ENCODE measurements around the gene SERINC2.

Gene SERINC2

DNA sequence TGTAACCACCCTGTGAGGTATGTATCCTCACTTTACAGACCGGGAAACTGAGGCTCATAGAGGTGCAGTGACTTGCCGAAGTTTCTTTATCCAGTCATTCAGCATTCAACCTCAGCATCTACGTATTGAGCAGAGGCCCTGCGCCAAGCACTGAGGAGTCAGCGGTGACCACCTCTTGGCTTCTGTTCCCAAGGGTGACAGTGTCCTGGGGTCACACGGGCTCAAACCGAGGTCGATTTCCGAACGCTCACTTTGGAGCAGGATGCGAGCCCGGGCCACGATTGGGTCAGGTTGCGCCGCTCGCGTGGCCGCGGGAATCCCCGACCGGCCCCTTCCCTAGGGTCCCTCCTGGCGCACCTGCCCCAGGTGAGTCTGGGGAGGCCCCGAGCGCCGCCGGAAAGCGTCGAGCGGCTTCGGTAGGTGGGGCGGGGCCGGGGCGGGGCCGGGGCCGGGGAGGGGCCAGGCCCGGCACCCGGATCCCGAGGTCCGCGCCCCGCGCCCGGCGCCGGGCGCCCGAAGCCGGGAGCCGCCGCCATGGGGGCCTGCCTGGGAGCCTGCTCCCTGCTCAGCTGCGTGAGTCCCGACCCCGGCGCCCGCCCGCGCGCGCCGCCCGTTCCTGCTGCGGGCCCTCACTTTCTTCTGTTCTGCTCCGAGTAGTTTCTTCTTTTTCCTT is at the start of gene SERINC2:
SERINC2 (plus strand) TSS at position 482 of the 673 bp plus-strand sequence; CDS start at position 535, 53 bp downstream.
- no peak for DNase-seq

DNA sequence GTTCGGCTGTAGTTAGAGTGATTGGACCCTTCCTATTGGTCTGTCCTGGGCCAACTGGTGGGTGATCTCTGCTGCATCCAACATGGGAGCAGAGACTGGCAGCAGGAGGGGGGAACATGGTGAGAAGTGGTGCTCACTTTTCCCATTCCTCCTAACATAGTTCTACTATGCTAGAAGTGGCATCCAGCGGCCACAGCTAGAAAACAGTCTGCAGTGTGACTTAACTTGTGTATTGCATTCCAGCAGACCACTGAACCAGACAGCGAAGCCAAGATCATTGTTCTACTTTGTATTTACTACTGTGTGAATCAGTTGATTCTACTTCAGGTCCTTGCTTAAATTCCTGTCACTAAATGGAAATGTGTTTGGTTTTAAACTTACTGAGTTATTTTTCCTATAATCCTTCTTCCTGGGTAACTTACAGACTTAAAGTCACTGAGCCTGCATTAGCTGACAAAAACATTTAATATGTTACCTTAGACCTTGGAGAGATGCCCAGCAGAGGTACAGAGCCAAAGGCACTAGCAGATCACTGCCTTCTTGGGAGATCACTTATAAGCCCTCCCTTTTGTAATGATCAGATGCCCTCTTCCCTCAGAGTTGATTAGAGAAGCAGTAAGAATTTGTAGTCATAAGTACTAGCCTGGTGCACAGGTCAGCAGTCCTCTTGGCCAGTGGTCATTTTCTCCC is 48.3 kb upstream of the SERINC2 start:
- no peak for DNase-seq

DNA sequence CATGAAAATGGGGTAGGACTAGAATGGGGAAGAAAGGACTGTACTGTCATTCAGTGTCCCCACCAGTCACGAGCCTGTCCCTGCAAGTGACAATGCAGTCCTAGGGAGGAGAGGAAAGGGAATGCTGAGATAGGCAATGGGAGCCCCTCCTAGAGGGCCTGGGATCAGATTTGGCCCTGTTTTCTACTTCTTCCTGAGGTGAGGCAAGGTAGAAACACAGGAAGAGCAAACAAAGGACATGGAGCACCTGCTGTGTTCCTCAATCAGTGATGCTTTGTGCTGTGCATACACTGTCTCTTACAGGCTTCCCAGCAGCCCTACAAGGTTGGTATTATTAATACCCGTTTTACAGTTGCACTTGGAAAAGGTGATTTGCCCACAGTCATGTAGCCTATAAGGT is 46.2 kb upstream of the SERINC2 start:
- DNase-seq = no peak

DNA sequence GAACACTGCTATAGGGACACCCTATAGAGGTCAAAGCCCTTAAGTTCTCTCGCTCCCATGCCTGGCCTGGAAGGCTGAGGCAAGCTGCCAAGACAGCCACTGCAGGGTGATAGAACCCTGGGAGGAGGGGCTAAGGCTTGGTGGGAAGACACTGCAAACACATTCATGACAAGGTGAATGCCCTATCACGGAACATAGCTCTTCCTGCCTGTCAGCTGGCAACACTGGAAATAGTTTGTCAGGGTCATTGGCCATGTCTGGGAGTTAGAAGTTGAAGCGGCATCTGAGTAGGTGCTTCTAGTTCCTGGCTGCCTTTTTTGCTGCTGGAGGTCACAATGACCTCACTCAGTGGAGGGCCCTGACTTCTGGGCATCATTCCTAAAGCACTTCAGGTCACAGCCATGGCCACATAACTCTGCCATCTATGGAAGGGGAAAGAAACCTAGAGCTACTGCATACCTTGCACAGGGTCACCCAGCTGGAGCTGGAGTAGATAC is 44.4 kb upstream of the SERINC2 start:
- no peak for DNase-seq

DNA sequence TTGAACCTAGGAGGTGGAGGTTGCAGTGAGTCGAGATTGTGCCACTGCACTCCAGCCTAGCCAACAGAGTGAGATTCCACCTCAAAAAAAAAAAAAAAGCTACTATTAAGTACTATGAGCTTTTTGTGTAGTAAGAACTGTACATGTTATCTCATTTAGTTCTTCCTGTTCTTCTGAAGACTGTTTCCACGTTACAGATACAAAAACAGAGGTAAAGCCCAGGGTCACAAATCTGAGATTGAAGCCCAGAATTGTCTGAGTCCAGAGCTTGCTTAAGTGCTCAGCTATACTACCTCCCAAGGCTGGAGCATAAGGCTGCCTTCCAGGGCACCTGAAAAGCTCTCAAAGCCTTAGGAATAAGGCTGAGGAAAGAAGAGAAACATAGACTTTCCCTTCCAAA is 43.0 kb upstream of the SERINC2 start:
- DNase-seq = no peak

DNA sequence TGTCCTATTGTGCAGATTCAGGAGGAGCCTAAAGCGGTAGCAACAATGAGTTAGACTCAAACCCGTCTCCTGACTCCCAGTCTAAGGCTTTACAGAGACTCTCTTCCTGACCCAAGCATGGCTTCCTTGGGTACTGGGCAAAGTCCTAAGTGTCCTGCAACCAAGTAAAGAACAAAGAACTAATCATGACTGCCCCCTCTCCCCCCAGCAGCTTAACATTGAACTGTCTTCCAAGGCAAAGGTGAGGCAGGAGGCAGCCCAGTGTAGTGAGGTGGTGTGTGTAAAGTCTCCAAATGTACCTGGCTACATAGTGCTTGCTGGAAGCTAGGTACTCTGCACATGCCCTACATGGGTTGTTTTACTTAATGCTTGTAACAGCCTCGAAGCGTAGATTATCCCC is 42.4 kb upstream of the SERINC2 start:
- DNase-seq = no peak

DNA sequence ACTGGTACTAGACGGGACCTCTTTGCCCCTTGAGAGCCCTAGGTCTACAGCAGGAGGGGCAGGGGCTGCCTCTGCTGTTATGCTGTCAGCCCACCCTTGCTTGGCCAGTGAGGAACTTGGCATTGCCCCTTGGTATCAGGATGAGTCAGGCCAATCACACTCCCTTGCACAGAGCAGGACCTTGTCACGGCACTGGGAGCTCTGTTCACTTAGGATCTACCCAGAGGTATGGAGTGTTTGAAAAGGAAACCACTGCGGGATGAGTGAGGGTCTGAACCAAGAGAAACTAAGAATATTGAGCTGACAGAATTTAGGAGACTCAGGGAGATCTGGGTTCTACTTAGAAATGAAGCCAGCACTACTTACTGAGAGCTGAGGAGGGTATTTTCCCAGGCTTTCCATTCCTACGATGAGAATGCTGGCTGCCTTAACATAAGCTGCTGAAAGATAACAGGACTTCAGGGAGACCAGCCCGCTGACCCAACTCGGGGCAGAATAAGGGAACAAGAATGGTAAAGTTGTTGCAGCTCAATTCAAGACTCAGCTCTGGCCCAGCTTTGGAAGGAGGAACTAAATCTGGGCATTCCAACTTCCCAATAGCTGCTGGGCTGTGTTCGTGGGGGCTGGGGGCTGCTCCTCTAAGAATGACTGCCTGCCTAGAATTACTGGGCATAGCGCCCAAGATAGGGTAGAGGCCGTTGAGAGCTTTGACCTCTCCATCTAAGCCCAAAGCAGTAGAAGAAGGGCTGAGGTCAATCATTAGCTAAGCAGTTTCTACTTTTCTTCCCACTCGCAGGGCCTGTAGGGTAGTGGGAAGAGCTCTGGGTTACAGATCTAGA is 41.7 kb upstream of the SERINC2 start:
- no peak for DNase-seq

DNA sequence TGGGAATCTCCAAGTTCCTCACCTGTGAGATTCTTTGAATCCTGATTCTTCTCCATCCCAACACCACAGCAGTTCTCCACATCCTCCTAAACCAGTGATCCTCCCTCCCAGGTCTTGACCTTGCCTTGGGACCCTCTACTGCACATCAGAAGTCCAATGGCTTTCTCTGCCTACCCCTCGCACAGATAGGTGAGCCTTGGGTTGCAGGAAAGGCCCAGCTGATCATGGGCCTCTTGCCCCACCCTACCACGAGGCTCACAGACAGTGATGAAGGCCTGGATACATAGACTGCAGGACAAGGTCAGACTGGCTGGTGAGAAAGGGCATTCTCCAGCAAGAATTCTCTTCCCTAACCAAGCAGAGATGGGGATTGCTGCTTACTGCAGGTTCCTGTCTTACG is 41.0 kb upstream of the SERINC2 start:
- no peak for DNase-seq

DNA sequence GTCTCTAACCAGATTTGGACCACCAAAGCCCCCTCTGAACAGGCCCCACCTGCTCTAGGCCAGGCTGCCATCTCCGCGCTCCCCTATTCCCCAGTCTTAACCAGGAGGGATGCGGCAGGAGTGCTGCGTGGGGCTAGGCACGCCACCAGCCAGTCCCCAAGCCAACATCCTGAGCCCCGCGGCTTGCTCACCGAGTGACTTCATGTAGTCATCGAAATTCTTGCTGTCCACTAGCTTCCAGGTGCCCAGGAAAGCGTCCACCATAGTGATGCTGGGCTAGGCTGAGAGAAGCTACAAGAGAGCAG is 40.3 kb upstream of the SERINC2 start:
- no peak for DNase-seq

DNA sequence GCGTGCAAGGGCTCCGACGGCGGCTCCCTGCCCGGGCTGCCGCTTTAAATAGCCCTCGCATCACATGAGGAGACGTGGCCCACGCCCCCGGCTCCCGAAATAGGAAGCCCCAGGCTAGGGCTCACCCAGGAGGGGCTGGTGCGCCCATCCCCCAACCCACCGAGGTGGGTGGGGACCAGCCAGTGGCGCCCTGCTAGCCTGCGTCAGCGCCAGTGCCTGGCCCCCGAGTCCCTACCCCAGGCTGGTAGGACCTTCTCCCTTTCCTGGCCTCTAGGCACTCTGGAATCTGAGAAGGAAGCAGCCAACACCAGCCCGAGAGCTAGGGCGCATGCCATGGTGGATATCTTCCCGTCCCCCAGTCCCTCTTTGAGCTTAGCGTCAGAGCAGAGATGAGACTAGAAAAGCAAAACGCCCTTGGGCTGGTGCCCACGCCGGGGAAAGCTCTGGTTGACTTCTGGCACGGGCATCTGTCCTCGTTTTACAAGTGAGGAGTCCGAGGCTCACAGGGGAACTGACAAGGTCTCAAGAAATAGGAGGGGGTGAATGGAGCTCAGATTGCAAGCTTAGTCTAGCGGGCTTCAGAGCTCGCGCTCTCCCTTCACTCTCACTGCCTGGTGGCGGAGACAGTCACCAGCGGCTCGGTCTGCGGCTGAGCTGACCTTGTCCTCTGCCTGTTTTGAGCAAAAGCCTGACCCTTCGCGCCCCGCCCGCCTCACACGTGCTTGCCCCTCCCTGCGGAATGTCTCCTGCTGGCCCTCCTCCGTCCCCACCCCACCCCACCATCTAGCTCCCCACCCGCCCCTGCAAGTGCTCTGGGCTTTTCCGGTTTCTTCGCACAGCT is 39.7 kb upstream of the SERINC2 start, which contains the start of gene FABP3:
FABP3 (minus strand) TSS at position 21 of the 841 bp plus-strand sequence. CDS start 62 bp downstream, outside the sequence.
- DNase-seq = no peak

DNA sequence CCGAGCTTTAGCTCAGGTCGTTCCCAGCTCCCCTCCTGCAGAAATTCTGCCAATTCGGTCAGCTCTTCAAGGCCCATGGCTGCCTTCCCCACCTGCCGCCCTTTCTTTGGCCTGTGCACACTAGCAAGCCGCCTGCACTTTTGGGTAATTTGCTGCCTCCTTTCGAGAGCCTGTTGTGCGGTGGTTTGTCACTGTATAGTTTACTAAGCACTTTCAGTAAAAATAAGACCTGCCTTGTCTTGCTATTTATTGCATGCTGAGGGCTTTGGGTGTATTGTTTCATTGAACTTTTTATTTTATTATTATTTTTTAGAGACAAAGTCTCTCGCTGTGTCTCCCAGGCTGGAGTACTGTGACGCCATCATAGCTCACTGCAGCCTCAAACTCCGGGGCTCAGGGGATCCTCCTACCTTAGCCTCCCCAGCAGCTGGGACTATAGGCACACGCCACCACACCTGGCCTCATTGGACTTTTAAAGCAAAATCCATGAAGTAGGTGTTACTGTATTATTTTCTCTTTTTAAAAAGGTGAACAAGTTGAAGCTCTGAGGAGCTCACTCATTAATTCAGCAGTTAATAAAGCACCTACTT is 39.0 kb upstream of the SERINC2 start:
- DNase-seq = no peak

DNA sequence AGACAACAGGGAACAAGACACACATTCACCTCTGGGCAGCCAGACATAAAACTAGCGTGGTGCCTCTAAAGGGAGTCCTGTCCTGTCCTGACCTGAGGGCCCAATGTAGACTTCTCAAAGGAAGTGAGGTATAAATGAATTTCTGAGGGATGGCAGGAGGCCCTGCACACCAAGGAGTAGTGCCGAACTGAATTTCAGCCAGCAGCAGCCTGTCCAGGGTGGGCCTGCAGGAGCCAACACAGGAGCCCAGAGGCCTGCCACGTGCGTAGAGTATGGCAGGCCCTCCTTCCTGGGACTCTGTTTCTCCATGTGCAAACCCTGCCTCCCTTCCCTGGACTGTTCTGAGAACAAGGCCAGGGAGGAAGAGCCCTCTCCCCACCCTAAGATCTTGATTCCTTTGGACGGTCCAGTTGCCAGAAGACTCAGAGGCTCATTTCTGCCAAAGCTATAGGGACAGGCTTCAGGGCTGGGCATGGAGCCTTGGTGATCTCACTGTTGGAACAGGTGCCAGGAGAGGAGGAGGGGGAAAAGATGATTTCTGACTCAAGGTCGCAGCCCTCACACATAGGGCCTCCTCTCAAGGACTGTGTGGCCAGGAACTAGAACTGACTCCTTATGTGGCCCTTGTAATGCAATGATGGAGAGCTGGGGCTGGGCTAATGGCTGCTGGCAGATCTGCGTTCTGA is 38.4 kb upstream of the SERINC2 start:
- DNase-seq = no peak

DNA sequence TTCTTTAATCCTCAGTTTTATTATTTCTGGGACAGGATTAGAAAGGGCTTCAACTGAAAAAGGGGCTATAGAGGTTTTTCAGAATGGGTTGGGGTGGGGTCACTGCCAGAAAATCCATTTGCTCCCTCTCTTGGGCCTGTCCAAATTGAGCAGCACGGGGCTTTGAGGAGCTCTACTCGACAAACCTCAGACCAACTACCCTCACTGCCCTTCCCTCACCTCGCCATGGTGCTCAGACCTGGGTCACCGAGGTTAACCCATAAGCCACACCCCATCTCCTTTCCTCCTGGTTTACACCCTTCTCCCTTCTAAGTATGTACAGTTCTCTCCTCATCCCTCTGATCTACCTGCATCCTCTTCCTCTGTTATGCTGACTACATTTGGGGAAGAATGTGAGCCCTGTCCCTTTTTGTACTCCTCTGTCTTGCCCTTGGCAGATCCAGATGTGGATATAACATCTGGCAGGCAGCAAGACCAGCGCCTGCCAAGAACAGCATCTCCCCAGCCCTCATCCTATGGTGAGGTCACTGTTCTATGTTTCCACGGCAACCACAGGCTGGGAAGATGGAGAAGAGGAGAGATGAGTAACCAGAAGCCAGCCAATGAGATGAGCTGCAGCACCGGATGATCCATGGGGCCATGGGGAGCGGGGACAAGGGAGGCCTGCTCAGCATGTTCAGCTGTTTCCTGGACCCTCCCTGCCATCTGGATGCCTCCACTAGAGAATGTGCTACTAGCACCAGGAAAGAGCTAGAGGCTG is 36.5 kb upstream of the SERINC2 start:
- DNase-seq = no peak

DNA sequence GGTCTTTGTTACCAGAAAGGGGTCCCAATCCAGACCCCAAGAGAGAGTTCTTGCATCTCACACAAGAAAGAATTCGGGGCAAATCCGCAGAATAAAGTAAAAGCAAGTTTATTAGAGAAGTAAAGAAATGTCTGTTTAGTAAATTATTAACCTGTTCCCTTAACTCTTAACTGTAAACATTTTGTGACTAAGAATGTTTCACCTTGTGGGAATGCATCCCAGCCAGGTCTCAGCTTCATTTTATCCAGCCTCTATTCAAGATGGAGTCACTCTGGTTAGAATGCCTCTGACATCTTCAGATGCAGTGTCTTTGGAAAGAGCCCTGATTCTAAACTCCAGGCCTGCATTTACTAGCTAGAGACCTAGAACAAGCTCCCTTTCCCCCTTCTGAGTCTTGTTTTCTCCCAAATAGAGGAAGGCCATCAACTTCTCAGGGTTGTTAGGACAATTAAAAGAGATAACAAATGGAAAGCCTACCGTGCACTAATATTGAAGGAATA is 35.6 kb upstream of the SERINC2 start:
- DNase-seq = no peak

DNA sequence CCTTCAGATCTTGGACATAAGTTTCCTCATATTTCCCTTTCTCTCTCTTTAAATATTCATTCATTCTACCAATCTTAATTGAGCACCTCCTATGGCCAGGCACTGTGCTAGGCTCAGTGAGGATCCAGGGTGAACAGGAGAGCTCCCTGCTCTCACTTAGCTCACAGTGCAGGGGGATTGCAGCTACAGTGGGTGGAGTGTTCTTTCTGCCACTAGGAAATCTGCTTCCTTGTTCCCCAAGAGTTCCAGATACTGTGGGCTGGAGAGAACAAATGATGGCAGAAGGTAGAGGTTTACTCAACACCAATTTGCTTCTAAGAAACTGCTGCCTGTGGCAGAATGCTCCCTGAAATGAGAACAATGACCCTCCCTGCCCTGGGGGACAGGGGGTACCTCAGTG is 35.0 kb upstream of the SERINC2 start:
- DNase-seq = no peak

DNA sequence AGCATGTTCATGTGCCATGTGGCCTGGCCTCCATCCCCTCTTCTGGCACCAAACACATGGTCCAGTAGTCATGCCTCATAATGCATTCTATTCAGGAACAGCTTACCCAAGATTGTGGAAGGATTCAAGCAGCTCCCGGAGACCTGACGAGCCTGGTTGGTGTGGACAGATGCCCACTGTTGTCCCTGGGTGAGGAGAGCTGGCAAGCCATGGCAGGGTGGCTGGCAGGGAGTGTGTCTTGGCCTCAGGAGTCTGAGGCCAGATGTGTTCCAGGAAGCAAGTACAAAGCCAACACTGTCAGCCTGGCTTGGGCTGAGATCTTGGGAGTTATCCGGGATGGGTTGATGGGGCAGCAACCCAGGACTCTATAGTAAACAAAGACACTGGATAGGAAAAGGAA is 32.8 kb upstream of the SERINC2 start:
- no peak for DNase-seq

DNA sequence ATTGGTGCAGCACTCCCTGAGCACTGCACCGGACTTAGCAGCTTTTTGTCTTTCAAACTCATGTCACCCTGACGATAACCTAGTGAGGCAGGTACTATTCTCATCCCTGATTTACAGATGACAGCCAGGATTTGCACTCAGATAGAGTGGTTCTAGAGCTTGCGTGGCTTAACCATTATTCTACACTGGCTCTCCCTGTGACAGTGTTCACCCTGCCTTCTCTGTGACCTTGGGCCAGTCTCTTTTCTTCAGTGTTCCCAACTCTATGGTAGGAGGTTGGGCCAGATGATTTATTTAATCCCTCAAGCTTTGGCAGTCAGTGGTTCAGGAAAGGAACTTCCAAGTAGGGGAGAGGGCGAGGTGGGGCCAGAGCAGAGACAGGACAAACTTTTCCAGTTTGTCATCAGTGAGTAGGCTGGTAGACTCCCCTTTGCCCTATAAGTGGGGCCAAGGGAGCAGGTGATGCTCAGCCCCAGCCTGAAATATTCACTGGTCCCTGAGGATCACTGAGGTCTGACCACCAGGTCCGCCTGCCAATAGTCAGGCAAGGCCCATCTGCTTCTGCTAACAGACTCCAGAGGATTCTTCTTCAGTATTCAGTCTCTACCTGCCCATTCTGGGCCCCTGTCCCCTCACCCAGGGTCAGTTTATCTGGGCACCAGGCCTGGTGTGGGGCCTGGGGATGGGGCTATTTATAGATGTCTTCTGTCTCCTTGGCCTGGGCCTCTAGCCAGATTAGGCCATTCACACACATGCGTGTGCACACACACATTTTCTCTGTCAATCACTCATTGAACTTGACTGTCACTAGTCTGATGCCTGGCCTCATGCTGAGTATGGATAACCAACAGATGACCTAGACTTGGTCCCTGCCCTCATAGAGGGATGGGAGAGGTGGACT is 31.4 kb upstream of the SERINC2 start:
- DNase-seq = no peak

DNA sequence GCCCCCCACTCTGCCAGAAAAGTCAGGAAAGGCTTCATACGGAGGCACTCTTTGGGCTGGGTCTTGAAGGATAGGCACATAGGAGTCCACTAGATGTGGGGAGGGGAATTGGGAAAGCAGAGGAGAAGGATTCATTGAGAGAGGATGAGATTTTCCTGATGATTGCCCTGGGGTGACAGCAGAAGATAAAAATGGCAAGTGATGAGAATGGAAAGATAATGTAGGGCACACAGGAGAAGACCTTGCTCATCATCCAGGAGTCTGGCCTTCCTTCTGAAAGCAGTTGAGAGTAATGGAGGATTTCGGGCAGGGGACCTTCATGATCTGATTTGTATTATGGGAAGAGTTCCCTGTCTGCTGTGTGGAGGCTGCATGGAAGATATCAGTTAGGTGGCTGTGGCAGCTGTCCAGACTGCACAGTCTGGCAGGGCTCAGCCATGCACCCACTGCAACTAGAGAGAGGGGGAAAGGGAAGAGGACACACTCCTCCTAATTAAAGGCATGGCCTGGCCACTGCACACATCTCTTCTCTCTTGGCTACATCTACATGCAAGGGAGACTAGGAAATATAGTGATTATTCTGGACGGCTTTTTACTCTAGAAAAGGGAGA is 30.5 kb upstream of the SERINC2 start:
- DNase-seq = no peak

DNA sequence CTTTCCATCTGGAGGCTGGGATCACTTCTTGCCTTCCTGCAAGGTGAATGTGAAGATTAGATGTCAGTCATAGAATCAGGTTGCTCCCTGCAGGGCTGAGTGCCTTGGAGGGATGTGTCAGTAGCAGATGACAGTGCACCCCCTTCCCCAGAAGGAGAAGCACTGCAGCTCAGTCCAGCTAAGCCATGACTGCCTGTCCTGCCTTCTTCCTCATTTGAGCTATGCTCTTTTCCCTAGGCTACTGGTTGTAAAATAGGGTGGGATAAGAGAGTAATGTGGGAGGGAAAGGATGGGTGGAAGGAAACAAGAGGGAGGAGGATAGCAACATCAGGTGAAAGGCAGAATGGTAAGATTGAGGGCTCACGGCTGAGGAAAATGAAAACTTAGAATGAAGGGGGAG is 29.0 kb upstream of the SERINC2 start:
- no peak for DNase-seq

All from SIG-M5 (cell line).